Endothelial cell of umbilical vein (primary cell): ENCODE results near the gene EIF3A.

Experiments used
- CTCF ChIP-seq, 2 donors: IDR thresholded peaks; 1 replicate in 1 of 2; 2 replicates in 1 of 2; pipeline ENCODE4 v1.5.1; 2011; ENCODE audit warnings: low read length in 2 of 2, mild to moderate bottlenecking in 2 of 2, moderate library complexity in 2 of 2, control low read depth in 1 of 2, inconsistent platforms in 1 of 2, low read depth in 1 of 2; ENCODE audit not compliant: insufficient read depth in 1 of 2; ENCODE audit errors: extremely low read depth in 1 of 2
- EZH2 ChIP-seq: IDR thresholded peaks from 2 replicates; pipeline ENCODE4 v1.6.1; 2012; ENCODE audit warnings: borderline replicate concordance, low read depth, mild to moderate bottlenecking, moderate library complexity, low read length, inconsistent platforms; ENCODE audit not compliant: severe bottlenecking
- FOS ChIP-seq: IDR thresholded peaks from 2 replicates; pipeline ENCODE4 v1.6.1; 2011; ENCODE audit warnings: mild to moderate bottlenecking, low read length, moderate library complexity, borderline replicate concordance; ENCODE audit not compliant: insufficient read depth
- JUN ChIP-seq: IDR thresholded peaks from 2 replicates; pipeline ENCODE4 v1.6.1; 2011; ENCODE audit warnings: borderline replicate concordance, low read depth; ENCODE audit not compliant: insufficient read length, insufficient read depth
- MAX ChIP-seq: IDR thresholded peaks from 2 replicates; pipeline ENCODE4 v1.6.1; 2011; ENCODE audit not compliant: insufficient read depth, insufficient read length
- POLR2A ChIP-seq: IDR thresholded peaks from 2 replicates; pipeline ENCODE4 v1.6.1; 2012; ENCODE audit warnings: low read depth, mild to moderate bottlenecking, control low read depth, low read length
- POLR2AphosphoS5 ChIP-seq: IDR thresholded peaks from 2 replicates; pipeline ENCODE4 v1.6.1; 2012; ENCODE audit warnings: low read depth, mild to moderate bottlenecking, control low read depth, low read length, moderate library complexity; ENCODE audit not compliant: insufficient read depth

GRCh38 chr10:118985576-118985975, 95.0 kb downstream of the EIF3A start:
- no peak for TF ChIP-seq CTCF (IDR thresholded peaks at IDR 0.05; ENCODE audit: extremely low read depth in 1 of 2, insufficient read depth in 1 of 2, low read depth in 1 of 2, low read length in 2 of 2)
- no peak for TF ChIP-seq MAX
- TF ChIP-seq JUN: no peak
- no peak for TF ChIP-seq POLR2A
- TF ChIP-seq EZH2: no peak
- no peak for TF ChIP-seq POLR2AphosphoS5
- no peak for TF ChIP-seq FOS
